K562 (cell line): ENCODE data around the gene IFT25. TPM values are rescaled to one million over a fixed set of nuclear protein-coding genes. Genes with fewer than 3 reads are reported as not detected.

Experiments used
- ATAC-seq: fragments of 200-7000 bp; cut with Tn5 transposase; 3 replicates; pipeline ENCODE4 v1.9.1; 2020; ENCODE audit warnings: moderate library complexity
- BruUV-seq: library from RNA; stranded (reverse); fragments of 400-500 nt; replicated peaks from 2 replicates; lab custom pipeline; 2021; lab: Mats Ljungman, UMichigan
- CTCF ChIA-PET: fragments of 300-600 bp; formaldehyde crosslinking; extraction: SDS; loops from one replicate; lab custom pipeline; 2021; ENCODE audit warnings: low intra/inter-chr PET ratio; lab: Yijun Ruan, JAX
- POLR2A ChIA-PET: fragments of 300-600, 350-650 bp; sonication (Branson Sonifier 250); formaldehyde crosslinking; extraction: SDS; loops from one replicate; lab custom pipeline; 2021; ENCODE audit warnings: antibody characterized with exemption, inconsistent platforms; lab: Yijun Ruan, JAX
- DNase-seq, 4 experiments: peaks; one replicate each; pipeline versions ENCODE4 v3.0.0 to v3.0.0-alpha.2; 2011 to 2018; ENCODE audit warnings: low spot score in 3 of 4, mixed read lengths in 3 of 4; ENCODE audit errors: extremely low read depth in 1 of 4
- FAIRE-seq: peaks from 2 replicates; lab custom pipeline; 2011; peaks lifted over from hg19 to GRCh38; lab: Jason Lieb, UNC
- H2AFZ ChIP-seq: 2 replicates; pipeline ENCODE4 v1.6.0; 2011; ENCODE audit warnings: low read depth, low read length, control low read depth, inconsistent platforms
- H3K27ac ChIP-seq: fragments of 200-600 bp; 3 replicates; pipeline ENCODE4 v1.8.0; 2011; ENCODE audit warnings: low read depth, mild to moderate bottlenecking, control low read depth, inconsistent platforms, low read length, moderate library complexity, mixed read lengths; ENCODE audit errors: extremely low read depth
- H3K27me3 ChIP-seq, 2 experiments: fragments of 300-600 bp in 1 of 2; 2 replicates in 1 of 2; 3 replicates in 1 of 2; pipeline versions ENCODE4 v1.6.0 to v1.8.0; 2011; ENCODE audit warnings: inconsistent platforms in 2 of 2, low read length in 2 of 2, mild to moderate bottlenecking in 1 of 2, mixed read lengths in 1 of 2, moderate library complexity in 1 of 2; ENCODE audit not compliant: control insufficient read depth in 2 of 2, insufficient read depth in 2 of 2
- H3K36me3 ChIP-seq: fragments of 300-600 bp; 3 replicates; pipeline ENCODE4 v1.8.0; 2011; ENCODE audit warnings: mild to moderate bottlenecking, low read length, inconsistent platforms; ENCODE audit not compliant: control insufficient read depth, insufficient read depth
- H3K4me1 ChIP-seq, 2 experiments: fragments of 200-600 bp in 1 of 2; replicated peaks in 1 of 2; 2 replicates in 1 of 2; 3 replicates in 1 of 2; pipeline versions ENCODE4 v1.5.1 to v1.8.0; 2011; ENCODE audit warnings: inconsistent platforms in 2 of 2, low read length in 2 of 2, mild to moderate bottlenecking in 1 of 2, mixed read lengths in 1 of 2, moderate library complexity in 1 of 2; ENCODE audit not compliant: control insufficient read depth in 2 of 2, insufficient read depth in 2 of 2
- H3K4me2 ChIP-seq: 2 replicates; pipeline ENCODE4 v1.6.1; 2011; ENCODE audit warnings: low read length, control low read depth, inconsistent platforms, mixed read lengths; ENCODE audit not compliant: insufficient read depth
- H3K4me3 ChIP-seq: fragments of 200-600 bp; sonication (generic), shearing (Covaris generic); 2 replicates; pipeline ENCODE4 v1.5.1; 2016; ENCODE audit warnings: control low read depth, inconsistent platforms
- H3K79me2 ChIP-seq: fragments of 200-600 bp; 3 replicates; pipeline ENCODE4 v1.8.0; 2011; ENCODE audit warnings: low read length, inconsistent platforms; ENCODE audit not compliant: control insufficient read depth, insufficient read depth
- H3K9ac ChIP-seq, 2 experiments: 2 replicates each; pipeline versions ENCODE4 v1.6.0 to v1.6.1; 2011; ENCODE audit warnings: low read depth in 2 of 2, low read length in 2 of 2, control low read depth in 1 of 2, inconsistent platforms in 1 of 2, mild to moderate bottlenecking in 1 of 2, mixed read lengths in 1 of 2; ENCODE audit not compliant: insufficient read depth in 1 of 2
- H3K9me1 ChIP-seq: one replicate; pipeline ENCODE4 v1.6.0; 2011; ENCODE audit warnings: inconsistent platforms, mild to moderate bottlenecking, low read length, moderate library complexity; ENCODE audit not compliant: control insufficient read depth, insufficient read depth
- H3K9me3 ChIP-seq: replicated peaks from 2 replicates; pipeline ENCODE4 v1.5.1; 2011; ENCODE audit warnings: low read depth, low read length, inconsistent platforms; ENCODE audit not compliant: control insufficient read depth, insufficient read depth
- H4K20me1 ChIP-seq: replicated peaks from 2 replicates; pipeline ENCODE4 v1.6.1; 2011; ENCODE audit warnings: low read length, inconsistent platforms, mixed read lengths; ENCODE audit not compliant: control insufficient read depth, insufficient read depth
- MAZ ChIP-seq, 2 experiments: fragments of 450-650 bp in 1 of 2; sonication (generic) in 1 of 2; formaldehyde crosslinking; IDR thresholded peaks in 1 of 2; conservative IDR thresholded peaks in 1 of 2; 2 replicates each; pipeline versions ENCODE4 v1.4.0 to v1.5.0; 2020; ENCODE audit warnings: mild to moderate bottlenecking in 1 of 2, missing genetic modification reagents in 1 of 2
- MEIS2 ChIP-seq: fragments of 450-650 bp; IDR thresholded peaks from 2 replicates; pipeline ENCODE4 v1.6.1; 2014; ENCODE audit warnings: mild to moderate bottlenecking; ENCODE audit not compliant: partially characterized antibody
- PBX2 ChIP-seq, 2 experiments: IDR thresholded peaks in 1 of 2; conservative IDR thresholded peaks in 1 of 2; 2 replicates each; pipeline ENCODE4 v1.6.1; 2016; ENCODE audit warnings: low read depth in 2 of 2, mild to moderate bottlenecking in 1 of 2, missing compliant biosample characterization in 1 of 2, missing genetic modification characterization in 1 of 2, moderate library complexity in 1 of 2
- WGBS: fragments of 100-300 bp; shearing (Covaris generic); methylation state at CpG from one replicate; pipeline ENCODE4 v1.1.6; 2016; ENCODE audit warnings: low coverage, mixed read lengths; ENCODE audit not compliant: insufficient coverage; ENCODE audit errors: missing lambda C conversion rate; 5-methylcytosine and 5-hydroxymethylcytosine counted together
- in situ Hi-C: fragments of 300-500 bp; cut with MboI; formaldehyde crosslinking; loops from 4 replicates; pipeline ENCODE4 v1.15.0; 2018; ENCODE audit warnings: inconsistent platforms, mixed read lengths
- intact Hi-C: fragments of 100-400 bp; cut with micrococcal nuclease; formaldehyde crosslinking; loops from 2 replicates; pipeline ENCODE4 v1.14.2; 2022
- polyA plus RNA-seq, 8 experiments: library from polyadenylated mRNA; depleted of rRNA in 4 of 8; stranded (reverse) in 5 of 8; unstranded in 3 of 8; fragments of >200 nt; fragmentation: Nextera tagmentation in 2 of 8; fragmentation: Illumina TruSeq in 1 of 8; extraction: Ambion mirVana in 2 of 8; extraction: Trizol in 1 of 8; gene quantifications; 2 replicates each; pipeline versions ENCODE4 v1.2.1 to v1.2.3, GENCODE V29; 2011 to 2014; ENCODE audit warnings: inconsistent platforms in 1 of 8, missing spikeins in 1 of 8
- total RNA-seq, 7 experiments: library from RNA; depleted of rRNA in 6 of 7; stranded (reverse); fragments of >200 nt in 6 of 7; fragmentation: Illumina TruSeq in 2 of 7; extraction: Trizol in 2 of 7; gene quantifications; 2 replicates each; pipeline versions ENCODE4 v1.2.1 to v1.2.3, GENCODE V29; 2011 to 2021; ENCODE audit warnings: low replicate concordance in 1 of 7

Gene IFT25
- total and polyA plus RNA-seq, 9 of the 15 experiments (the other 6 are each of a cell fraction or from before 2014, with no cell fraction given), result 93.6 to 209 (median 167) TPM

GRCh38 chr1:53899206-53899628 is 46.3 kb downstream of the IFT25 start:
- no peaks in the 10 kb centered on the region for H3K36me3 ChIP-seq
- POLR2A ChIA-PET, result interaction anchor here (1.1 to 3.0 kb wide), 4 partner anchors 11 to 37 kb away, joined by 3 to 11 read pairs (median 4); no protein-coding TSS in a partner anchor
- TF ChIP-seq PBX2 (CRISPR knock-in tag; IDR thresholded peaks at IDR 0.05; ENCODE audit: low read depth) (no peak), PBX2 (tag; conservative IDR thresholded peaks at IDR 0.05; ENCODE audit: low read depth) (peak; percentile 66), MEIS2 (peak; percentile 27), MAZ (CRISPR knock-in tag; conservative IDR thresholded peaks at IDR 0.05 in 1 of 2, IDR thresholded peaks at IDR 0.05 in 1 of 2) (no peak)
- TF ChIP-seq, all 486 proteins: peak for 2
- FAIRE-seq, result no peak
- no TSS peak for BruUV-seq
- in situ Hi-C loops, result no loop called here
- H3K9me3 ChIP-seq, result no peaks in the 10 kb centered on the region
- H3K79me2 ChIP-seq, result no peaks in the 10 kb centered on the region
- no peak overlapping the region for H3K27ac ChIP-seq
- no peak for DNase-seq
- no peak overlapping the region for H2AFZ ChIP-seq
- WGBS, result 16% methylated on average over 2 of the region's 2 CpGs
- ATAC-seq, result no peak
- CTCF ChIA-PET, result no interaction called here
- H4K20me1 ChIP-seq, result no peaks in the 10 kb centered on the region
- intact Hi-C loops, result no loop called here
- H3K4me1 ChIP-seq, result no peaks in the 10 kb centered on the region; a peak in 2 of 5 replicates
- no peak overlapping the region for H3K9ac ChIP-seq
- no peak overlapping the region for H3K4me3 ChIP-seq
- no peaks in the 10 kb centered on the region for H3K9me1 ChIP-seq
- H3K27me3 ChIP-seq, result no peaks in the 10 kb centered on the region
- no peak overlapping the region for H3K4me2 ChIP-seq
